ENCODE results near the gene ADTRP. TPM values are rescaled to one million over a fixed set of nuclear protein-coding genes. Genes with fewer than 3 reads are reported as not detected.

The ADTRP gene
- total RNA-seq, 1 experiment from 2014 or later = 0.13 TPM

Small RNA genes lying within 50 kb of the gene (small RNA-seq; reads per million reads assigned to genes)
- gene RF00272 = not detected

Other genes with a start within 250 kb of the ADTRP start
- 0.42 and 0.56 TPM in 2 replicates for gene TMEM170B, start 241.1 kb downstream of the ADTRP start, total RNA-seq (2014; rRNA removed; shearing (Covaris generic))
- gene HIVEP1, start 233.5 kb upstream of the ADTRP start, total RNA-seq (2014; rRNA removed; shearing (Covaris generic)) = 7.0 and 9.3 TPM in 2 replicates